Liver (tissue), 9 donors: Measurements from ENCODE around the gene TSPAN32. TPM values are rescaled to one million over a fixed set of nuclear protein-coding genes. Genes with fewer than 3 reads are reported as not detected.

Experiments used
- DNase-seq: peaks from one replicate; pipeline ENCODE4 v3.0.0-alpha.2; 2017; ENCODE audit warnings: low spot score
- H3K27ac ChIP-seq, 2 donors: one replicate each; pipeline ENCODE4 v1.7.0; 2013; ENCODE audit warnings: inconsistent platforms in 2 of 2, low read length in 2 of 2, control low read depth in 1 of 2, low read depth in 1 of 2, mild to moderate bottlenecking in 1 of 2
- H3K27me3 ChIP-seq, 4 donors: one replicate each; pipeline versions ENCODE4 v1.6.1 to v1.7.0; 2013; ENCODE audit warnings: low read length in 3 of 4, inconsistent platforms in 1 of 4, mild to moderate bottlenecking in 1 of 4, moderate library complexity in 1 of 4; ENCODE audit not compliant: control insufficient read depth in 4 of 4, insufficient read depth in 4 of 4
- H3K36me3 ChIP-seq, 4 donors: one replicate each; pipeline versions ENCODE4 v1.6.1 to v1.7.0; 2013; ENCODE audit warnings: low read length in 3 of 4, mild to moderate bottlenecking in 3 of 4, low read depth in 1 of 4, moderate library complexity in 1 of 4; ENCODE audit not compliant: control insufficient read depth in 4 of 4, insufficient read depth in 3 of 4
- H3K4me1 ChIP-seq, 4 donors: one replicate each; pipeline versions ENCODE4 v1.6.1 to v1.7.0; 2013; ENCODE audit warnings: low read length in 3 of 4, mild to moderate bottlenecking in 3 of 4, moderate library complexity in 1 of 4; ENCODE audit not compliant: control insufficient read depth in 4 of 4, insufficient read depth in 4 of 4
- H3K4me3 ChIP-seq, 3 donors: one replicate each; pipeline versions ENCODE4 v1.6.1 to v1.7.0; 2013; ENCODE audit warnings: low read length in 3 of 3, control low read depth in 1 of 3, low read depth in 1 of 3, mild to moderate bottlenecking in 1 of 3
- H3K9ac ChIP-seq, 2 donors: one replicate each; pipeline ENCODE4 v1.7.0; 2013; ENCODE audit warnings: low read length in 2 of 2, mild to moderate bottlenecking in 2 of 2, moderate library complexity in 2 of 2, control low read depth in 1 of 2, low read depth in 1 of 2
- H3K9me3 ChIP-seq, 4 donors: one replicate each; pipeline versions ENCODE4 v1.6.1 to v1.7.0; 2013; ENCODE audit warnings: low read length in 3 of 4; ENCODE audit not compliant: control insufficient read depth in 4 of 4
- EGR1 ChIP-seq, 2 donors: IDR thresholded peaks; 2 replicates each; pipeline ENCODE4 v1.6.1; 2016 to 2018; ENCODE audit warnings: antibody characterized with exemption in 2 of 2, low read depth in 2 of 2
- FOXA1 ChIP-seq: IDR thresholded peaks from 2 replicates; pipeline ENCODE4 v1.6.1; 2016; ENCODE audit warnings: antibody characterized with exemption
- FOXA2 ChIP-seq: IDR thresholded peaks from 2 replicates; pipeline ENCODE4 v1.6.1; 2016; ENCODE audit warnings: antibody characterized with exemption
- GABPA ChIP-seq, 2 donors: IDR thresholded peaks in 1 of 2; conservative IDR thresholded peaks in 1 of 2; 2 replicates each; pipeline ENCODE4 v1.6.1; 2016; ENCODE audit warnings: antibody characterized with exemption in 2 of 2, mild to moderate bottlenecking in 1 of 2, moderate library complexity in 1 of 2
- HNF4A ChIP-seq, 2 donors: conservative IDR thresholded peaks; 2 replicates each; pipeline ENCODE4 v1.6.1; 2016; ENCODE audit warnings: antibody characterized with exemption in 2 of 2, mild to moderate bottlenecking in 2 of 2
- HNF4G ChIP-seq: IDR thresholded peaks from 2 replicates; pipeline ENCODE4 v1.6.1; 2016; ENCODE audit warnings: antibody characterized with exemption
- JUND ChIP-seq, 2 donors: IDR thresholded peaks; 2 replicates each; pipeline ENCODE4 v1.6.1; 2016; ENCODE audit warnings: antibody characterized with exemption in 2 of 2
- NR2F2 ChIP-seq: IDR thresholded peaks from 2 replicates; pipeline ENCODE4 v1.6.1; 2016; ENCODE audit warnings: antibody characterized with exemption
- RAD21 ChIP-seq, 2 donors: IDR thresholded peaks; 2 replicates each; pipeline ENCODE4 v1.6.1; 2016; ENCODE audit warnings: antibody characterized with exemption in 2 of 2, mild to moderate bottlenecking in 2 of 2
- RXRA ChIP-seq, 2 donors: IDR thresholded peaks; 2 replicates each; pipeline ENCODE4 v1.6.1; 2017 to 2018; ENCODE audit warnings: antibody characterized with exemption in 2 of 2, mild to moderate bottlenecking in 1 of 2
- SP1 ChIP-seq: IDR thresholded peaks from 2 replicates; pipeline ENCODE4 v1.6.1; 2018; ENCODE audit warnings: antibody characterized with exemption, mild to moderate bottlenecking
- YY1 ChIP-seq: IDR thresholded peaks from 2 replicates; pipeline ENCODE4 v1.6.1; 2016; ENCODE audit warnings: antibody characterized with exemption, mild to moderate bottlenecking
- WGBS: extraction: QIAGEN DNeasy Blood & Tissue Kit; methylation state at CpG from one replicate; pipeline ENCODE4 v1.1.7; 2013; 5-methylcytosine and 5-hydroxymethylcytosine counted together
- polyA plus RNA-seq, 2 donors: library from polyadenylated mRNA; stranded (reverse) in 1 of 2; unstranded in 1 of 2; fragments of 200-250 nt in 1 of 2; fragments of >200 nt in 1 of 2; fragmentation: Nextera tagmentation in 1 of 2; extraction: Ambion mirVana in 1 of 2; gene quantifications; one replicate each; pipeline versions ENCODE4 v1.2.1 to v1.2.3, GENCODE V29; 2013 to 2015
- total RNA-seq, 2 donors: library from RNA; depleted of rRNA; stranded (reverse); fragments of >200 nt; gene quantifications; one replicate each; pipeline ENCODE4 v1.2.3, GENCODE V29; 2014
- TF ChIP-seq, protein P1 (sequence below): IDR thresholded peaks from 2 replicates; pipeline ENCODE4 v1.6.1; 2016; ENCODE audit warnings: antibody characterized with exemption, mild to moderate bottlenecking
- TF ChIP-seq, protein P2 (sequence below): fragments of 150-350 bp; IDR thresholded peaks from 2 replicates; pipeline ENCODE4 v1.5.1; 2017; ENCODE audit warnings: improper control_type of control experiment, low read depth, low read length; ENCODE audit not compliant: missing input control
- TF ChIP-seq, protein P3 (sequence below): IDR thresholded peaks from 2 replicates; pipeline ENCODE4 v1.6.1; 2016; ENCODE audit warnings: antibody characterized with exemption
- TF ChIP-seq, protein P4 (sequence below): IDR thresholded peaks from 2 replicates; pipeline ENCODE4 v1.6.1; 2016; ENCODE audit warnings: antibody characterized with exemption
- TF ChIP-seq, protein P5 (sequence below): IDR thresholded peaks from 2 replicates; pipeline ENCODE4 v1.6.1; 2016; ENCODE audit warnings: antibody characterized with exemption
- donor health status: healthy.
- donor health status: healthy.
- donor health status: healthy.
- donor health status: healthy.
- donor health status: healthy.

TSPAN32 gene
- total and polyA plus RNA-seq, 4 donors: 0.25 to 71.4 (median 0.45) TPM

DNA sequence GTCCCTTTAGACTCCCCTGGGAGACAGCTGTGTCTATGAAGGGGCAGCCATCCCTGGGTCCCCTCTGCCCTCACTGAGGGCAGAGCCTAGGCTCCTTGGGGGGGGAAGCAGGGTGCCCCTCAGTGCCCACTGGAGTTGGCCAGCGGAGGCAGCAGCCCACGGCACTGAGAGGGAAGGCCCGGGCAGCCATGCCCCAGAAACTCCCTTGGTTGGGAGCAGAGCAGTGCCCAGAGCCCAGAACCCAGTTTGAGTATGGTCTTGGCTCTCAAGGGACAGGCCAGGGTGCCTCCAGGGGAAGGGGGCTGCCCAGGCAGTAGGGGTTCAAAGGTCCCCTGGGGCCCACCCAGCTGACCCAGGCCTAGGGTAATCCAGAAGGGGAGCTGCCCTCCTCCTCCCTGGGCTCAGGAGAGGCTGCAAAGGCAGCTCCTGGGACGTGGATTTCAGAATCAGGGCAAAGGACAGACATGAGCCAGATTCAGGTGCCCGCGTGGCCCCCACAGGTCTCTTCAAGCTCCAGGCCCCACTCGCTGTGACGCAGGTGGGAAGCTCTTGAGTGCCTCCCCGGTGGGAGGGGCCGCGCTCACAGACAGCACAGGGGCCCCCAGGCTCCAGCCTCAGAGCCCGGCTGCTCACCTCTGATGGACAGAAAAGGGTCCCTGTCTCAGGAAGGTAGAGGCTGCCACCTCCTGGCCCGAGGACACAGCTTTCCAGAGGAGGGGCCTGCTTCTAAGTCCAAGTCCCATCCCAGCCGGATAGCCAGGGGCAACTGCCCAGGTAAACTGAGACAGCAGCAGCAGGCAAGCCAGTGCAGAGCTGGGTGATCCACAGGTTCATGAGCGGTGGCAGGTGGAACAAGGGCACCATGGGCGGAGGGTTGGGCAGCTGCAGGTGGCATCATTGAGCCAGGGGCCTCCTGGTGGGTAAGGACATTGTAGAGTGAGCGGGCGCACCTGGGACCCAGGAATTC is 2.7 kb upstream of the TSPAN32 start:
- no peaks in the 10 kb centered on the region for H3K27me3 ChIP-seq
- no peaks in the 10 kb centered on the region for H3K9me3 ChIP-seq
- no peaks in the 10 kb centered on the region for H3K36me3 ChIP-seq
- H3K9ac ChIP-seq: no peak overlapping the region
- DNase-seq: peak; percentile 38
- peaks cover 0 to 15% (median 12%) of the 10 kb centered on the region in 4 donors for H3K4me1 ChIP-seq
- H3K4me3 ChIP-seq: no peak overlapping the region
- H3K27ac ChIP-seq: no peak overlapping the region
- TF ChIP-seq, protein P1, sequence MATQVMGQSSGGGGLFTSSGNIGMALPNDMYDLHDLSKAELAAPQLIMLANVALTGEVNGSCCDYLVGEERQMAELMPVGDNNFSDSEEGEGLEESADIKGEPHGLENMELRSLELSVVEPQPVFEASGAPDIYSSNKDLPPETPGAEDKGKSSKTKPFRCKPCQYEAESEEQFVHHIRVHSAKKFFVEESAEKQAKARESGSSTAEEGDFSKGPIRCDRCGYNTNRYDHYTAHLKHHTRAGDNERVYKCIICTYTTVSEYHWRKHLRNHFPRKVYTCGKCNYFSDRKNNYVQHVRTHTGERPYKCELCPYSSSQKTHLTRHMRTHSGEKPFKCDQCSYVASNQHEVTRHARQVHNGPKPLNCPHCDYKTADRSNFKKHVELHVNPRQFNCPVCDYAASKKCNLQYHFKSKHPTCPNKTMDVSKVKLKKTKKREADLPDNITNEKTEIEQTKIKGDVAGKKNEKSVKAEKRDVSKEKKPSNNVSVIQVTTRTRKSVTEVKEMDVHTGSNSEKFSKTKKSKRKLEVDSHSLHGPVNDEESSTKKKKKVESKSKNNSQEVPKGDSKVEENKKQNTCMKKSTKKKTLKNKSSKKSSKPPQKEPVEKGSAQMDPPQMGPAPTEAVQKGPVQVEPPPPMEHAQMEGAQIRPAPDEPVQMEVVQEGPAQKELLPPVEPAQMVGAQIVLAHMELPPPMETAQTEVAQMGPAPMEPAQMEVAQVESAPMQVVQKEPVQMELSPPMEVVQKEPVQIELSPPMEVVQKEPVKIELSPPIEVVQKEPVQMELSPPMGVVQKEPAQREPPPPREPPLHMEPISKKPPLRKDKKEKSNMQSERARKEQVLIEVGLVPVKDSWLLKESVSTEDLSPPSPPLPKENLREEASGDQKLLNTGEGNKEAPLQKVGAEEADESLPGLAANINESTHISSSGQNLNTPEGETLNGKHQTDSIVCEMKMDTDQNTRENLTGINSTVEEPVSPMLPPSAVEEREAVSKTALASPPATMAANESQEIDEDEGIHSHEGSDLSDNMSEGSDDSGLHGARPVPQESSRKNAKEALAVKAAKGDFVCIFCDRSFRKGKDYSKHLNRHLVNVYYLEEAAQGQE: no peak
- TF ChIP-seq HNF4A (conservative IDR thresholded peaks at IDR 0.05): no peak
- no peak for TF ChIP-seq GABPA (IDR thresholded peaks at IDR 0.05 in 1 of 2, conservative IDR thresholded peaks at IDR 0.05 in 1 of 2)
- no peak for TF ChIP-seq YY1
- no peak for TF ChIP-seq SP1
- TF ChIP-seq, protein P2, sequence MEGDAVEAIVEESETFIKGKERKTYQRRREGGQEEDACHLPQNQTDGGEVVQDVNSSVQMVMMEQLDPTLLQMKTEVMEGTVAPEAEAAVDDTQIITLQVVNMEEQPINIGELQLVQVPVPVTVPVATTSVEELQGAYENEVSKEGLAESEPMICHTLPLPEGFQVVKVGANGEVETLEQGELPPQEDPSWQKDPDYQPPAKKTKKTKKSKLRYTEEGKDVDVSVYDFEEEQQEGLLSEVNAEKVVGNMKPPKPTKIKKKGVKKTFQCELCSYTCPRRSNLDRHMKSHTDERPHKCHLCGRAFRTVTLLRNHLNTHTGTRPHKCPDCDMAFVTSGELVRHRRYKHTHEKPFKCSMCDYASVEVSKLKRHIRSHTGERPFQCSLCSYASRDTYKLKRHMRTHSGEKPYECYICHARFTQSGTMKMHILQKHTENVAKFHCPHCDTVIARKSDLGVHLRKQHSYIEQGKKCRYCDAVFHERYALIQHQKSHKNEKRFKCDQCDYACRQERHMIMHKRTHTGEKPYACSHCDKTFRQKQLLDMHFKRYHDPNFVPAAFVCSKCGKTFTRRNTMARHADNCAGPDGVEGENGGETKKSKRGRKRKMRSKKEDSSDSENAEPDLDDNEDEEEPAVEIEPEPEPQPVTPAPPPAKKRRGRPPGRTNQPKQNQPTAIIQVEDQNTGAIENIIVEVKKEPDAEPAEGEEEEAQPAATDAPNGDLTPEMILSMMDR: peak; percentile 31
- TF ChIP-seq RXRA (IDR thresholded peaks at IDR 0.05): no peak
- TF ChIP-seq, protein P3, sequence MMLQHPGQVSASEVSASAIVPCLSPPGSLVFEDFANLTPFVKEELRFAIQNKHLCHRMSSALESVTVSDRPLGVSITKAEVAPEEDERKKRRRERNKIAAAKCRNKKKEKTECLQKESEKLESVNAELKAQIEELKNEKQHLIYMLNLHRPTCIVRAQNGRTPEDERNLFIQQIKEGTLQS: no peak
- TF ChIP-seq FOXA2: no peak
- TF ChIP-seq RAD21 (IDR thresholded peaks at IDR 0.05): peak; percentile 68 to 77
- no peak for TF ChIP-seq HNF4G
- 56% methylated on average over 18 of the region's 18 CpGs for WGBS

DNA sequence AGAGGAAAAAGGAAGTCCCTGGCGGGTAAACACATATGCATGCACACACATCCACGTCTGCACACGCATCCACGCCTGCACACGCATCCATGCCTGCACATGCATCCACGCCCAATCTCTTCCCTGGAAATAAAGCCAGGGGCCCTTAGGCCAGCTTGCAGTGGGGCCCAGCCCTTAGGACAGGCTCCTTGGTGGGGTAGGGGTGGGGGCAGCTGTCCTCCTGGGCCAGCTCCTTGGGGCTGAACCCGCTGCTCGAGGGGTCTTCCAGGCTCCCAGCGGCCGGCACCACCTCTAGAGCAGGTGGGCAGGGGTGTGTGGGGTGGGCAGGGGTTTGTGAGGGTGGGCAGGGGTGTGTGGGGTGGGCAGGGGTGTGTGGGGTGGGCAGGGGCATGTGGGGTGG is 2.0 kb upstream of the TSPAN32 start:
- Histone ChIP-seq H3K9me3 (no peaks in the 10 kb centered on the region), H3K4me1 (peaks cover 0 to 20% (median 14%) of the 10 kb centered on the region in 4 donors), H3K36me3 (no peaks in the 10 kb centered on the region), H3K9ac (no peak overlapping the region), H3K27ac (no peak overlapping the region), H3K27me3 (no peaks in the 10 kb centered on the region), H3K4me3 (no peak overlapping the region)
- WGBS: 78% methylated on average over 10 of the region's 10 CpGs
- DNase-seq: no peak
- TF ChIP-seq RXRA (IDR thresholded peaks at IDR 0.05) (no peak), GABPA (IDR thresholded peaks at IDR 0.05 in 1 of 2, conservative IDR thresholded peaks at IDR 0.05 in 1 of 2) (no peak), SP1 (no peak), NR2F2 (no peak), FOXA2 (no peak), JUND (IDR thresholded peaks at IDR 0.05) (no peak), YY1 (no peak), FOXA1 (no peak), RAD21 (IDR thresholded peaks at IDR 0.05) (no peak), HNF4G (no peak), EGR1 (IDR thresholded peaks at IDR 0.05; ENCODE audit: low read depth in 2 of 2) (no peak)
- TF ChIP-seq, protein P4, sequence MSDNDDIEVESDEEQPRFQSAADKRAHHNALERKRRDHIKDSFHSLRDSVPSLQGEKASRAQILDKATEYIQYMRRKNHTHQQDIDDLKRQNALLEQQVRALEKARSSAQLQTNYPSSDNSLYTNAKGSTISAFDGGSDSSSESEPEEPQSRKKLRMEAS: no peak
- TF ChIP-seq, protein P2: no peak
- TF ChIP-seq, protein P5, sequence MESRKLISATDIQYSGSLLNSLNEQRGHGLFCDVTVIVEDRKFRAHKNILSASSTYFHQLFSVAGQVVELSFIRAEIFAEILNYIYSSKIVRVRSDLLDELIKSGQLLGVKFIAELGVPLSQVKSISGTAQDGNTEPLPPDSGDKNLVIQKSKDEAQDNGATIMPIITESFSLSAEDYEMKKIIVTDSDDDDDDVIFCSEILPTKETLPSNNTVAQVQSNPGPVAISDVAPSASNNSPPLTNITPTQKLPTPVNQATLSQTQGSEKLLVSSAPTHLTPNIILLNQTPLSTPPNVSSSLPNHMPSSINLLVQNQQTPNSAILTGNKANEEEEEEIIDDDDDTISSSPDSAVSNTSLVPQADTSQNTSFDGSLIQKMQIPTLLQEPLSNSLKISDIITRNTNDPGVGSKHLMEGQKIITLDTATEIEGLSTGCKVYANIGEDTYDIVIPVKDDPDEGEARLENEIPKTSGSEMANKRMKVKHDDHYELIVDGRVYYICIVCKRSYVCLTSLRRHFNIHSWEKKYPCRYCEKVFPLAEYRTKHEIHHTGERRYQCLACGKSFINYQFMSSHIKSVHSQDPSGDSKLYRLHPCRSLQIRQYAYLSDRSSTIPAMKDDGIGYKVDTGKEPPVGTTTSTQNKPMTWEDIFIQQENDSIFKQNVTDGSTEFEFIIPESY: no peak
